GM12874 (cell line): Measurements from ENCODE around the gene PRDX5.

Experiments used
- CTCF ChIP-seq: IDR thresholded peaks from 2 replicates; pipeline ENCODE4 v1.5.1; 2011; ENCODE audit warnings: low read depth, mild to moderate bottlenecking, control low read depth, low read length, moderate library complexity; ENCODE audit not compliant: insufficient read depth

Gene PRDX5

DNA sequence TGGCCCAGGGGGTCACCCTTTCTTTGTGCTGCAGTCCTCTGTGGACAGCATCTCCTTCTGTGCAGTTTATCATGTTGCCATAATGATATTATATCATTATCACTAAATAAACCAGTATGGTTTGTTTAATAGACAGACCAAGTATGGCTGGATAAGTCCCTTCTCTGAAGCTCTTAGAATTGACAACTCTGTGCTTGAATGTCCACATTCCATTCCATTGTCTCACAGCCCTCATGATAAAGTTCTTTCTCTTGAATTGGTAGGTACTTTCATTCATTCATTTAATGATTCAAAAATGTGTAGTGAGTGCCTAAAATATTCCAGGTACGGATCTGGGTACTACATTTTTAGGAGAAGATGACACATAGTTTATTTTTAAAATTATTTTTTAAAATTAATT is 48.8 kb downstream of the PRDX5 start:
- no peak for TF ChIP-seq CTCF

GRCh38 chr11:64367931-64368672 is 50.2 kb downstream of the PRDX5 start:
- TF ChIP-seq CTCF: no peak

GRCh38 chr11:64368673-64369074 is 50.8 kb downstream of the PRDX5 start:
- no peak for TF ChIP-seq CTCF

DNA sequence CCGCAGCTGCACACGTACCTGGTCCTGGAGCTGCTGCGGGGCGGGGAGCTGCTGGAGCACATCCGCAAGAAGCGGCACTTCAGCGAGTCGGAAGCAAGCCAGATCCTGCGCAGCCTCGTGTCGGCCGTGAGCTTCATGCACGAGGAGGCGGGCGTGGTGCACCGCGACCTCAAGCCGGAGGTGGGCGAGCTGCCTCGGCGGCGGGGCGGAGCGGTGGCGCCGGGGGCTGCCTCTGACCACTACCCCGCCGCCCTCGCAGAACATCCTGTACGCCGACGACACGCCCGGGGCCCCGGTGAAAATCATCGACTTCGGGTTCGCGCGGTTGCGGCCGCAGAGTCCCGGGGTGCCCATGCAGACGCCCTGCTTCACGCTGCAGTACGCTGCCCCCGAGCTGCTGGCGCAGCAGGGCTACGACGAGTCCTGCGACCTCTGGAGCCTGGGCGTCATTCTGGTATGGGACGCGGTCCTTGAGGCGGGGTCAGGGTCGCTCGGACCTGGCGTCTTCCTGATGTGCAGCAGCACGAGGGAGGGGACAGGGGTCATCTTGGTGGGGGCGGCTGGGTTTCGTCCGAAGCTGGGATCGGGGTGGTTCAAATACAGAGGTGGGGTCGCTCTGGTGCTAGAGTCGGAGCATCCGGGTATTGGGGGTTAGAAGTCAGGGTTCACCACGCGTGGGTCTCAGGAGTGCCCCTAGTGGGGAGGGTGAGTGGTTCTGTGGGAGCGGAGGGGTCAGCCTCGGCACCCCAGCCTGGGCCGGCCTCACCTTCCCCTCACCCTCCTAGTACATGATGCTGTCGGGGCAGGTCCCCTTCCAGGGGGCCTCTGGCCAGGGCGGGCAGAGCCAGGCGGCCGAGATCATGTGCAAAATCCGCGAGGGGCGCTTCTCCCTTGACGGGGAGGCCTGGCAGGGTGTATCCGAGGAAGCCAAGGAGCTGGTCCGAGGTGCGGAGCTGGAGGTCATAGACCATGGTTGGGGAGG is 51.8 kb downstream of the PRDX5 start:
- TF ChIP-seq CTCF: 0 out of 2 replicates have a peak, but pooled peaks have one; percentile 4

- TF ChIP-seq CTCF: no peak
These were observed 53.3 kb downstream of the PRDX5 start for GRCh38 chr11:64371201-64371600.
